GM19468 (cell line): ENCODE data around the gene CMBL.
"Not testable (repeated sequence)": the region's sequence is repeated elsewhere in the genome, so short reads cannot be mapped to it uniquely, and the experiment has no call there.

ENCODE experiments used
- ATAC-seq: cut with Tn5 transposase; IDR thresholded peaks from one replicate; pipeline ENCODE4 v1.9.1; 2021; ENCODE audit warnings: mild to moderate bottlenecking, moderate library complexity, moderate number of reproducible peaks; ENCODE audit not compliant: unreplicated experiment; ENCODE audit errors: extremely low read depth

The CMBL gene

DNA sequence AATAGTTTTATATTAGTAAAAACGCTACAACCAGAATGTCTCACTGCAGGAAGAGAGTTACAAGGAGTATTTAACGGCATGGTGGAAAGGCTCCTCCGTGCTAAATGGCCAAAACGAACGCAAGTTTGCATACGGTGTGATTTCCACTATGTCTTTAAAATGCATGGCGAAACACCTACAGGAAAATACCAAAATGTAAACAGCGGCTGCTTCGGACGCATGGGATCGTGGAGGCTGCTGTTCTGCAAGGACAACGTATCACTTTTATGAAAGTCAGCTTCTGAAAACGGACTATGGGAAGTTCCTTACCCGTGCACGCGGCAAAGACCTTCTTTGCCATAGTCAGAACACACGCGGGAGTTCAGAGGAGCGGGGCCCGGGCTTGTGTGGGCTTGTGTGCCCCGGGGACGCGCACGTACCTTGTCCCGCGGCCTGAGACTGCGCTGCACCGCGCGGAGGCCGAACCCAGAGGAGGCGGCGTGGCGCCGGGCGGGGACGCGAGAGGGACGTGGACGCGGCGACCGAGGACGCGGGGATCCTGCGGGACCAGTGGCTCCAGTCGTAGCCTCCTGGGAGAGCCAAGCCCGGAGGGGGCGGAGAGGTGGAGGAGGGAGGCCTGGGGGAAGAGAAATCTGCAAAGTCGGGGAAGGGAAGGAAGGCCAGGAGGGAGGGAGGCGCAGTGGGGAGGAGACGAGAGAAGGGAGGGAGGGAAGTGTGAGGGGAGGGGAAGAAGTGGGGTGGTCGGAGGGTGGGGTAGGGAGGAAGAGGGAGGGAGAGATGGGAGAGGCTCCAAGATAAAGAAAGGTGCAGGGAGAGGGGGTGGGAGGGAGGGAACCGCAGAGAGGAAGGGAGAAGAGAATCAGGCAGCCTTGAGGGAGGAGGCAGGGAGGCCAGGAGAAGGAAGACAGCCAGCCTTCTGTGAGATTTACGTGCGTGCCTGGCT lies at the start of gene CMBL:
CMBL (minus strand) TSS at position 697 of the 943 bp plus-strand sequence. CDS start 17,140 bp downstream, outside the sequence.
- peak; percentile 53 for ATAC-seq

DNA sequence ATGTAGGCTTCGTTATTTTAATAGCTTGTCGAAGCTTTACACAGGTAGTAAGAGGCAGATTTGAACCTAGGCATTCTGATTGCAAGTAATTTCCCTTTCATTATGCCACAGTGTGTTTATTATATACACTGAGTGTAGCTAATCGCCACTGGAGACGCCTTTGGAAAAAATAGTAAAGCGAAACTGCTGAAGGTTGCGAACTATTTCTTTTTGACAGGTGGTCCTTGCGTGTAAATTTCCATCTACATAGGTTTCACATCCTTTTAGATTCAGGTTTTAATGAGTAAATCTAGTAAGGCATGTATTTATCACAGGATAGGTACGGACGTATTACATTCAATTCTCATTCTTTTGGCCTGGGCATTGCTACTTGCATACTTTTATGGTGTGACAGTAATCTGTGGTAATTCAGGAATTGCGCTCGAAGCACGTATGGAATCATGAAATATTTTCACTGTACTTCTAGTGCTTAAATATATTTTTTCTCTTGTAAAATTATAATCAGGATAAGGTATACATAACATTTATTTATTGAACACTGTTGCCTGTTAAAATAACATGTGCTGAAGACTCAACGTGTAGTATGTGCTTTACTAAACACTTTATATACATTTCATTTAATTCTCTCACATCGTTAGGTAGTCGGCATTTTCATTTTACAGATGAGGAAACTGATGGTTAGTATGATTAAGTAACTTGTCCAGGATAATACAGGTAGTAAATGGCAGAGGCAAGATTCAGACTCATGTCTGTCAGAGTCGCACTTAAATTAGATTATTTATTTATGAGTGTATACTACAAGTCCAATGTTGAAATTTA lies 47.6 kb upstream of the CMBL start:
- ATAC-seq: no peak

DNA sequence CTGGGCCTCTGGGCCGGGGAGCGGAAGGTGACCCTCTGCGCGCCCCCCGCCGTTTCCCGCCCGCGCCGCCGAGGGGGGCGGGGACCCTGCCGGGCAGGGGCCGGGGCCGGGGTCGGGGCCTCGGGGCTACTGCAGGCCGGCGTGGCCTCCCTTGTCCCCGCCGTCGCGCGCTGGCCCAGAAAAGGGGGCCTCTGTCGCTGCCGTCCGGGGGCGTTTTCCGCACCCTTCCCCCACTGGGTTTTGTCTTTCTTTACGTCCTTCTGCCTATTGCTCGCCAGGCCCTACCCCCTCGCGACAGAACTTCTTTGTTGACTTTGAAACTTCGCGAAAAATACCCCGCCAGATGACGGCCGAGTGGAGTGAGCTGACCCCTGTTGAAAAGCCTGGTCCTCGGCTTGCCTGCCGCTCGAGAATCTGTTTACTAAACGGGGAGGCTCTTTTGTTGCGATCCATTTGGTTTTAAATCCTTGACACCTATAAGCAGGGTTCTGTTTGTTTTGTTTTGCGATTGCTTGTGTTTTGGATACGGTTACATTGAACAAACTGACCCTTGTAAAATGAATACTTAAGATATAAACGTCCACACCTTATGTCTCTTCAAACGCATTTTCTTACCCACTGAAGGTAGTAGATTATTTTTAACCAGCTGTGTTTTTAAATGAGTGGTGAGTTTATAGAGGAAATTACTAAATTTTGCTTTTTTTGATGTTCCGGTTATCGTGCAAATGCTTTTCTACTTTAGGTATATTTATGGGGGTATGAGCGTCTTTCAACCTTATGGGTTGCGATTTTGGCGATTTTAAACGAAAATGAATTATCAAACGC lies 46.6 kb upstream of the CMBL start:
- no peak for ATAC-seq

DNA sequence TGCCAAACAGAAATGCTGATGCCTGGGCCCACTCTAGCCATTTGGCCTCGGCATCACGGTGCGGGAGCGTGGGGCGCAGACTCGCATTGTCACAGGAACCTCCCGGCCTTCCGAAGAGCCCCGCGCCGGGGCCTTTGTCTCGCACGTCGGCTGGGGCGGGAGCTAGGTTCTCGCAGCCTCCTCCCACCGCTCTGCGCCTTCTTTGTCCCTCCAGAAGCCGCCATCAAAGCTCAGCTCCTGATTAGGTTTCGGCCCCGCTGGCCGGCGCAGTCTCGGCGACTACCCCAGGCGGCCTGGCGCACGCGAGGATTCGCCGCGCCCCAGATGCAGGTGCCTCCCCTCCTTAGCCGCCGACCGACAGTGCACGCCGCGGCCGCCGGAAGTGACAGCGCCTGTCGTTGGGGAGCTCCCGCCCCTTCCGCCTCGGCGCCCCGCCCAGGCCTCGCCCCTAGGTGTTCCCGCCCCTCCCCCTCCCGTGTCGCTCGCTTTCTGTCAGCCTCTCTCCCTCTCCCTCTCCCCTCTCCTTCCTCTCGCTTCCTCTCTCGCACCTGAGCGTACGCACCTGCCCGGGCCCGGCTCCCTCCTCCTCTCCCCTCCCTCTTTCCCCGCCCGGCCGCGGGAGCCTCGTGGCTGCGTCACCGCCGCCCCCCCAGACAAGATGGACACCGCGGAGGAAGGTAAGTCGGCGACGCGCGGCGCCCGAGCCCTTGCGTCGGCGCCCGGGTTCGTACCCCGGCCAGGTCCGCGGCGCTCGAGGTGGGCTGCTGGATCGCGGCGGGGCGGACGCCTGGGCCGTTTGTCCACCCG lies 45.7 kb upstream of the CMBL start, which contains the start of gene MARCHF6:
MARCHF6 (plus strand) TSS at position 455 of the 807 bp plus-strand sequence; CDS start at position 659, 204 bp downstream.
- ATAC-seq: peak; percentile 80

DNA sequence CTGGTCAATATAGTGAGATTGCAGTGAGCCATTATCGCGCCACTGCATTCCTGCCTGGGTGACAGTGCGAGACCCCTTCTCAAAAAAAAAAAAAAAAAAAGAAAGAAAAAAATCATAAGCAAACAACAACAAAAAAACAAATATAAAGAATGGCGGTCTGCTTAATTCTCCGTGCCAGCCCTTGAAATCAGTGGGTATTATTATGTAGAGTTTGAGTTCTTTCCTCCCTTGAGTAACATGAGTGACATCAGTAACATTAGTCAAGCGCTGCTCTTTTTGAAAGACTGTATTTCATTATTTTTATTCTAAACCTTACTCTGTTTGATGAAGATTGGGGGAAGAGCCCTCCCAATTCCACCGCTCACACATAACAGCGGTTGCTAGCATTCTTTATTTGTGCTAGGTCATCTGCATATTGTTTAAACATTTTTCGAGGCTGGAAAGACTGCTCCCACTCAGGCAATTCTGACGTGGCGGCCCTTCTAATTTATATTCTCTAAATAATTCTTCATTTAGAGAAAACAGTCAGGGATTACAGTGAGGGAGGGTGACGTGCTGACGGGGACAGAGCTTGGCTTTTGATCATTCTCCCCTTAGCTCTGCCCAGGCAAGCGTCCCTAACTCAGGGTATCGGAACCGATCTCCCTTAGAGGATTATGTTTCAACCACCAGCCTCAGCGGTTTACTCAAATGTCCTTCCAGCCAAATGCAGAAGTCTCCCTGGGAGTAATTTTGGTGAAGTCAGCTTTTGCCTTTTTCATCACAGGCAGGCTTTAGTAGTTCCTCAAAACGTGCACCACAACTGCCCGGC lies 44.9 kb upstream of the CMBL start:
- peak; percentile 13 for ATAC-seq

DNA sequence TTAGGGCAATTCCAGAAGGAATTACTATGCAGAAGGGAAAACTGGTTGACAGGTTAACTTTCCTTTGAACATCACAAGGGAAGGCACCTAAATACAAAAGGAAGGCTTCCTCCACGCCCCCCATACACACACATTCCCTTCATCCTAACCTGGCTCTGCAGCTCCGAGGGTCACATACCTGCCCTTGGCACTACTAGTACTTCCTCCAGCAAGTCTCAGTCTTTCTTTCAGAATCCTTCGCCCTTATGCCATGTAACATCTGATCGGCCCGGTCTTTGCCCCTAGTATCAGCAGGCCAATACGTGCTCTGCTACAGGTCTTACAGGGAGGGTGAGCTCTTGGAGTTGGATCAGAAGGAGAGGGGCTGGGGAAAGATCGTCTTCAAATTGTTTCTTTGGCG lies 44.2 kb upstream of the CMBL start:
- no peak for ATAC-seq

DNA sequence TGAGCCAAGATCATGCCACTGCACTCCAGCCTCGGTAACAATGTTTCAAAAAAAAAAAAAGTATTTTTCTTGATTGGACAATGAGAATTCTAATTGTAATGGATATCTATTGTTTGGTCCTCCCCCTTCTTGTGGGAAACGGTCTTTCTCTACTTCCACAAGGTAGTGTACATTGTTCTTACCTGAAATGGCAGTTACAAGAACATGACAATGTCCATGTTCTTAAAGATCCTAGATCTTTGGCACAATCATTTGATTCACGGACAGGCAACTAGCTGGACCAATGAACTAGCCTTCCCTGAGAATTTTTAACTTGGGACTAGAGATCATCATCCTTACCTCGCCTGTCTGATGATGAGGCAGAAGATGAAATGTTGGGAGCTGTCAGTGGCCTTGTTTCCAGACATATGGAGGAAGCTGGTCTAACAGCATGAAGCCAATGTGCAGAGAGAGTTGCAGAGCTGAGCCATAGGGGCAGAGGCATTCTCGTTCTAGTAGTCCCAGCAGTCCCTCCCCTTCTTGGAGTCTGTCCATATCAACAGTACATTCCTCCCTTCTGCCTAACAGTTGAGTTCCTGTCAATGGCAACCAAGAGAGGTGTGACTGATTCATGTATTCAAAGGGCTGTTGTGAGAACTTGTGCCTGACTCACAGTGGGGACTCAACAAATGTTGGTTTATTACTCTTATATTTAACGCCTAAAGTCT lies 43.6 kb upstream of the CMBL start:
- no peak for ATAC-seq

DNA sequence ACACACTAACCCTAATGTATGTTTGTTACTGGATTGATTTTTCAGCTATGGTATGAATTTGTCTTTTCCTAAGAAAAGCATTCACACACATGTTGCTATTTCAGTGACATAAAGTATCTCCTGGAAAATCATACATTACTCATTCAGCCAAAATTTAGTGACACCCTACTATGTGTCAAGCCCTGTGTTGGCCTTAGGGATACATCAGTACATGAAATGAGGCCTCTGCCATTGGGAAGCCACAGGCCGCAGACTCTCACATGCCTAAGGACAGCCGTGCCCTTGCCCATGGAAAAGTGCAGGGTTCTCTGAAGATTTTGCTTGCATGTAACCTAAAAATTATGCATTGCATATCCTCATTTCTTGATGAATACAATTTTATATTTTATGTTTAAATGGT lies 40.6 kb upstream of the CMBL start:
- no peak for ATAC-seq

DNA sequence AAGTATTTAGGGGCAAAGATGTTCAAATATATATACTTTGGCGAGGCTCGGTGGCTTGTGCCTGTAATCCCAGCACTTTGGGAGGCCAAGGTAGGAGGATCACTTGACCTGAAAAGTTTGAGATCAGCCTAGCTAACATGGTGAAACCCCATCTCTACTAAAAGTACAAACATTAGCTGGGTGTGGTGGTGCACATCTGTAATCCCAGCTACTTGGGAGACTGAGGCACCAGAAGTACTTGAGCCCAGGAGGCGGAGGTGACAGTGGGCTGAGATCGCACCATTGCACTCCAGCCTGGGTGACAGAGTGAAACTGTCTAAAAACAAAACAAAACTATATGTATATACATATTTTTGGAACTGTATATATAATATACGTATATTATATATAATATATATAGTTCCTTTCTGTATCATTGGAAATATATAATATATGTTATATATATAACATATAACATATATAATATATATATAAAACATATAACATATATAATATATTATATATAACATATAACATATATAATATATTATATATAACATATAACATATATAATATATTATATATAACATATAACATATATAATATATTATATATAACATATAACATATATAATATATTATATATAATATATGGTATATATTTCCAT lies 36.9 kb upstream of the CMBL start:
- ATAC-seq: not testable (repeated sequence)

DNA sequence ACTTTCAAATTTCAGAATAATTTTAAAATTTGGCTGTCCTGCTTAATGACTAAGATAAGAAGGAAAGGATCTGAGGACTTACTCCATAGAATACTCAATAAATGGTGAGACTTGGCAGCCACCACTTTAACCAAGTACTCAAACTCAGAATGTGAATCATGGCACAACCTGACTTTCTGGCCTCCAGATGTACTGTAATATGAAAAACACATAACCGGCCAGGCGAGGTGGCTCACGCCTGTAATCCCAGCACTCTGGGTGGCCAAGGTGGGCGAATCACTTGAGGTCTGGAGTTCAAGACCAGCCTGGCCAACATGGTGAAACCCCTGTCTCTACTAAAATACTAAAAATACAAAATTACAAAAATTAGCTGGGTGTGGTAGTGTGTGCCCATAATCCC lies 35.8 kb upstream of the CMBL start:
- no peak for ATAC-seq

DNA sequence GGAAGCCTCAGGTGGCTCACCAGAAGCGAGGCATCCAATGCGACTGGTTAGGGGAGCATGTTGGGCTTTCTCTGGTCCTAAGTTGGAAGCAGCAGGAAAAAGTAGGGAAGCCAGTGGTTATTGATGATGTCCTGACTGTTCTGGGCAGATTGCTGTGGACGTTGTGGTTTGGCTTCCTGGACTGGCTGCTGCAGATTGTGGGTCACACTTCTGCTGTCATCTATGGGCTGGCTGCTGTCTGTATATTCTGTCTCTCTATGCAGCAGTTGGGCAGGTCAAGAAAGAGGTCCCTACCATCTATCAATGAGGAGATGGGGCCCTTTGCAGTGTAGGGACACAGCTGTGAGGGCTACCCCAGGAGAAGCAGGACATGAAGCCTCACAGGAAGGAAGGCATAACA lies 32.3 kb upstream of the CMBL start:
- no peak for ATAC-seq

DNA sequence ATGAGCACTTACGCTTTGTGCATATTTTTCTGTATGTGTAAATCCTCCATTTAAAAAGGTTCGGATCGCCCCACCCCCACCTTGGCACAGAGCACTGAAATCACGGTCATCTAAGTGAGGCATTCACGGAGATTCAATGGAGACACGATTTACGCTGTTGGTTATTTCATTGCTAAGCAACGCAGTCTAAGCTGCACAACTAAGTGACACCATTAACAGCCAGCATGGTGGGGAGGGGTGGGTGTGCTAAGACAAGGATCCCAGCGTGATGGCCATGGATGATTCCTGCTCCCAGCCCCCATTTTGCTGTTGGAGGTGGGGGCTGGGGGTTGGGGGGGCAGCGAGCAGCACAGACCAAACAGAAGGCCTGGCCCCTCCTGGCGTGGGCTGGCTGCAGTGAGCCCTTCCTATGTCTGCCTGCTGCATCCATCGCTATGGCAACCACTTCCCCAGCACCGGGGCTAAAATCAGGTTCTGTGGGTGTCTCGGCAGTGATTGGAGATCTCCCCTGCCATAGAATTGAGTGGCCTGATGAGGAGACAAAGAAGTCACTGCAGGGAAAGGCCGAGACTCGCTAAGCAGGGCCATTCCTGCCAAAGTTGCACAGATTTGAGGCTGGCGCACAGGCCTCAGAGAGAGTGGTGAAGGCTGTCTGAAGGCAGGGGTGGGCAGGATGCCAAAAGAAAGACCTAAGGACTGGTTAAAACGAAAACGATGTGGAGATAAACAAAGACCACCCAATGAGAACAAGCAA lies 31.5 kb upstream of the CMBL start:
- no peak for ATAC-seq

DNA sequence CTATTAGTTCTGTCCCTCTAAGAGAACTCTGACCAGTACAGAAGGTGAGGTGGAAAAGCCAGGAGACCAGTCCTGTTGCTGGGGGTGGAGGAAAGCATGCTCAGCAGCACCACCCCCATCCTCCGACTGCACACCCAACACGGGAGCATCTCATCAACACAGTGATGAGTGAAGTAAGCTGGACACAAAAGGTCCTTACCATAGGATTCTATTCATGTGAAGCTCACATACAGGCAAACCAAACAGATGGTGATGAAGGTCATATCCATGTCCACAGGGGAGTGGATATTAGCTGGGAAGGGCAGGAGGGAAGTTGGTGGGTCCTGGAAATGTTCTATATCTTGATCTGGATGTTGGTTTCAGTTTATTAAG lies 31.0 kb upstream of the CMBL start:
- ATAC-seq: no peak

DNA sequence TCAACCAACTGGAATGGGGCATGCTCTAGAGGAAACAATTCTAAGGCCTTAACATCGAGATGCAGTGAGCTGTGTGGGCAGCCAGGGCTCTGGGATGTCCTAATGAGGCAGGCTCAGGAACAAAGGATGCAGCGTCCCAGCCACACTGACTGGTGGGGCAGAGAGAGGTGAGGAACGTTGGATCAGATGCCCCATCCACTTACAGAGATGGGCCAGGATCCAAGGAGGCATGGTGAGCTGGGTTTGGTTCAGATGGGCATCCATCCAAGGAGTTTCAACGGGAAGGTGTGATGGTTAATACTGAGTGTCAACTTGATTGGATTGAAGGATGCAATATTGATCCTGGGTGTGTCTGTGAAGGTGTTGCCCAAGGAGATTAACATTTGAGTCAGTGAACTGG lies 30.3 kb upstream of the CMBL start:
- ATAC-seq: no peak

DNA sequence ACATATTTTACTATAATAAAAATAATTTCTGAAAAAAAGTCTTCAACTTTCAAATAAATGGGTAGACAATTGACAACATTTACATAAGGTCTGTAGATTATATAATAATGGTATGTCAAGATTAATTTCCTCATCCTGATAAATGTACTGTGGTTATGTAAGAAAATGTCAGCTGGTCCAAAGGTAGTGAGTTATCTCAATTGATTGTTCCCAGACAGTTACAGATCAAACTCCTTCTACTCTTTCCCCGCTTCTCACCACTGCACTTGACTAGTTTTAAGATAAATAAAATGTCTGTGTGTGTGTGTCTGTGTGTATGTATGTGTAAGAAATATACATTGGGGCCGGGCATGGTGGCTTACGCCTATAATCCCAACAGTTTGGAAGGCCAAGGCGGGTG lies 29.4 kb upstream of the CMBL start:
- ATAC-seq: no peak

DNA sequence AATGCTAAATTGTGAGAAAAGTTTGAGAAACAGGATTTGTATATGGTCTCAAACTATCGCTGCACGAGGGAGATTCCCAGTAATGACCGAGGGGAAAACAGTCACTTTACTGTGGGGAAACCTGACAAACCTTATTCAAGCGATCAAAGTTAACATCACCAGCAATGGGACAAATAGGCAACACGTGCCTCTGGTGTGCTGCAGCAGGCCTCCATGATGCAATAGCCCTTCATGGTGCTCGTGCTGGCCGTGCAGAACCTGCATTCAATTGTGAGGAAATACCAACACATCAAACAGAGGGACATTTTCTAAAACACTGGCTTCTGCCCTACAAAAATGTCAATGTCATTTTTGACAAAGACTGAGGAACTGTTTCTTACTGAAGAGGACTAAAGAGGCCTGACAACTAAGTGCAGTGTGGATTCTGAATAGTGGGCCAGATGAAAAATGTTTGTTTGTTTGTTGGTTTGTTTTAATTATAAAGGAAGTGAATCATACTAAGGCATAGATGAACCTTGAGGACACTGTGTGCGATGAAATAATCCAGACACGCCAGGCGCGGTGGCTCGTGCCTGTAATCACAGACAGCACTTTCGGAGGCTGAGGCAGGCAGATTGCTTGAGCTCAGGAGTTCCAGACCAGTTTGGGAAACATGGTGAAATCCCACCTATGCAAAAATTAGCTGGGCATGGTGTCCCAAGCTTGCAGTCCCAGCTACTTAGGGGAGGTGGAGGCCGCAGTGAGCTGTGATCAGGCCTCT lies 28.2 kb upstream of the CMBL start:
- ATAC-seq: no peak
